Mesenchymal stem cell (in vitro differentiated cells and primary cell): ENCODE measurements around the gene KCTD7.
"Not testable (repeated sequence)": the region's sequence is repeated elsewhere in the genome, so short reads cannot be mapped to it uniquely, and the experiment has no call there.

Experiments
- DNase-seq: peaks from one replicate; pipeline ENCODE4 v3.0.0-alpha.2; 2013
- H2AFZ ChIP-seq: one replicate; pipeline ENCODE4 v1.6.1; 2013; ENCODE audit warnings: low read depth, mild to moderate bottlenecking, control low read depth, inconsistent platforms, low read length, moderate library complexity
- H2AK5ac ChIP-seq: 2 replicates; pipeline ENCODE4 v1.6.1; 2013; ENCODE audit warnings: low read length, moderate library complexity, mild to moderate bottlenecking, inconsistent platforms; ENCODE audit not compliant: severe bottlenecking
- H2BK120ac ChIP-seq: one replicate; pipeline ENCODE4 v1.6.1; 2013; ENCODE audit warnings: low read depth, mild to moderate bottlenecking, inconsistent platforms, low read length, moderate library complexity
- H2BK12ac ChIP-seq, 2 experiments: one replicate each; pipeline ENCODE4 v1.6.1; 2013; ENCODE audit warnings: inconsistent platforms in 2 of 2, low read length in 2 of 2, mild to moderate bottlenecking in 2 of 2, moderate library complexity in 2 of 2, control low read depth in 1 of 2
- H2BK15ac ChIP-seq: one replicate; pipeline ENCODE4 v1.6.1; 2013; ENCODE audit warnings: mild to moderate bottlenecking, low read depth, inconsistent platforms; ENCODE audit not compliant: poor library complexity, severe bottlenecking
- H2BK5ac ChIP-seq: 2 replicates; pipeline ENCODE4 v1.6.1; 2013; ENCODE audit warnings: low read depth, mild to moderate bottlenecking, low read length, control low read depth, inconsistent platforms; ENCODE audit not compliant: poor library complexity, severe bottlenecking
- H3K14ac ChIP-seq, 2 experiments: one replicate each; pipeline ENCODE4 v1.6.1; 2013; ENCODE audit warnings: inconsistent platforms in 2 of 2, low read length in 2 of 2, control low read depth in 1 of 2, mild to moderate bottlenecking in 1 of 2, moderate library complexity in 1 of 2
- H3K18ac ChIP-seq, 2 experiments: one replicate each; pipeline ENCODE4 v1.6.1; 2013; ENCODE audit warnings: inconsistent platforms in 2 of 2, low read length in 2 of 2, control low read depth in 1 of 2, low read depth in 1 of 2, mild to moderate bottlenecking in 1 of 2
- H3K23ac ChIP-seq, 2 experiments: one replicate each; pipeline ENCODE4 v1.6.1; 2013; ENCODE audit warnings: inconsistent platforms in 2 of 2, low read length in 2 of 2, mild to moderate bottlenecking in 2 of 2, moderate library complexity in 2 of 2, control low read depth in 1 of 2
- H3K27ac ChIP-seq: 2 replicates; pipeline ENCODE4 v1.5.1; 2013; ENCODE audit warnings: mild to moderate bottlenecking, moderate library complexity, low read length, control low read depth, inconsistent platforms; ENCODE audit not compliant: poor library complexity, severe bottlenecking
- H3K27me3 ChIP-seq, 2 experiments: 2 replicates each; pipeline versions ENCODE4 v1.6.1 to v1.7.0; 2013; ENCODE audit warnings: low read length in 2 of 2, mild to moderate bottlenecking in 2 of 2, moderate library complexity in 2 of 2, control low read depth in 1 of 2, inconsistent platforms in 1 of 2; ENCODE audit not compliant: control insufficient read depth in 1 of 2, insufficient read depth in 1 of 2
- H3K36me3 ChIP-seq, 2 experiments: 2 replicates each; pipeline versions ENCODE4 v1.6.1 to v1.7.0; 2013; ENCODE audit warnings: low read length in 2 of 2, control low read depth in 1 of 2, inconsistent platforms in 1 of 2, low read depth in 1 of 2, mild to moderate bottlenecking in 1 of 2; ENCODE audit not compliant: insufficient read depth in 2 of 2, control insufficient read depth in 1 of 2
- H3K4ac ChIP-seq, 2 experiments: one replicate each; pipeline ENCODE4 v1.6.1; 2013; ENCODE audit warnings: inconsistent platforms in 2 of 2, low read length in 2 of 2, mild to moderate bottlenecking in 2 of 2, moderate library complexity in 2 of 2, control low read depth in 1 of 2, low read depth in 1 of 2
- H3K4me1 ChIP-seq: 2 replicates; pipeline ENCODE4 v1.6.1; 2013; ENCODE audit warnings: low read depth, low read length, control low read depth; ENCODE audit not compliant: control insufficient read depth, insufficient read depth
- H3K4me2 ChIP-seq: 2 replicates; pipeline ENCODE4 v1.6.1; 2013; ENCODE audit warnings: low read length, mild to moderate bottlenecking, inconsistent platforms; ENCODE audit not compliant: poor library complexity, severe bottlenecking
- H3K4me3 ChIP-seq, 2 experiments: 2 replicates each; pipeline versions ENCODE4 v1.5.1 to v1.7.0; 2013; ENCODE audit warnings: low read length in 2 of 2, mild to moderate bottlenecking in 2 of 2, control low read depth in 1 of 2, low read depth in 1 of 2; ENCODE audit not compliant: insufficient read depth in 1 of 2
- H3K79me1 ChIP-seq: replicated peaks from 2 replicates; pipeline ENCODE4 v1.6.1; 2013; ENCODE audit warnings: mild to moderate bottlenecking, control low read depth, low read length, inconsistent platforms; ENCODE audit not compliant: poor library complexity, severe bottlenecking
- H3K9ac ChIP-seq: 2 replicates; pipeline ENCODE4 v1.7.0; 2013; ENCODE audit warnings: mild to moderate bottlenecking, low read length, moderate library complexity
- H3K9me3 ChIP-seq: 2 replicates; pipeline ENCODE4 v1.7.0; 2013; ENCODE audit warnings: mild to moderate bottlenecking, low read length; ENCODE audit not compliant: control insufficient read depth
- H4K8ac ChIP-seq: one replicate; pipeline ENCODE4 v1.6.1; 2013; ENCODE audit warnings: inconsistent platforms, mild to moderate bottlenecking, low read length, moderate library complexity
- H4K91ac ChIP-seq: one replicate; pipeline ENCODE4 v1.6.1; 2013; ENCODE audit warnings: mild to moderate bottlenecking, low read length, inconsistent platforms
- WGBS: methylation state at CpG from one replicate; pipeline ENCODE4 v1.1.7; 2013; ENCODE audit warnings: mixed read lengths; 5-methylcytosine and 5-hydroxymethylcytosine counted together

KCTD7 gene

DNA sequence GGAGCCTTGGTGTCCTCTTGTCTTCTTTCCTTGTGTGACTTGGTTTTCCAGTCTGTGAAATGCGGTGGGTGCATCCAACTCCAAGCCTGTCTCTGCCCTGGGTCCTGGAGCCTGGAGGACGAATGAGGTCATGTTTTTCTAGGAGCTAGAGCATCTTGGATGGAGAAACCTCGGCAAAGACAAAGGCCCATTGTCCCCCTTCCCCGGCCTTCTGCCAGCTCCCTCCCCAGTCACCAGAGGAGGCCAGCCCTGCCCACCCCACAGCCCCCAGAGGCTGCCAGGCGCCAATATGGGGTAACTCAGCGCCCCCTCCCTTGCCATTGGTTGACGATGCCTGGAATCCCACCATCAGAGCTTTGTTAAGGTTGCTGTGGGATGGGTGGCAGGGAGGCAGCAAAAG lies 40.4 kb downstream of the KCTD7 start:
- H2BK15ac ChIP-seq, result no peak overlapping the region
- H3K23ac ChIP-seq, result no peak overlapping the region
- no peak overlapping the region for H2AFZ ChIP-seq
- WGBS, result 94% methylated on average over 4 of the region's 7 CpGs
- peaks cover 25 to 34% of the 10 kb centered on the region in 2 experiments for H3K36me3 ChIP-seq
- H4K91ac ChIP-seq, result no peak overlapping the region
- DNase-seq, result no peak
- H3K9ac ChIP-seq, result no peak overlapping the region
- no peaks in the 10 kb centered on the region for H3K27me3 ChIP-seq
- no peak overlapping the region for H2BK12ac ChIP-seq
- no peak overlapping the region for H3K4me3 ChIP-seq
- no peak overlapping the region for H2BK120ac ChIP-seq
- no peak overlapping the region for H3K4me2 ChIP-seq
- no peak overlapping the region for H2AK5ac ChIP-seq
- no peak overlapping the region for H3K18ac ChIP-seq
- H2BK5ac ChIP-seq, result no peak overlapping the region
- peaks cover 37% of the 10 kb centered on the region for H3K79me1 ChIP-seq
- no peak overlapping the region for H3K27ac ChIP-seq
- peaks cover 10% of the 10 kb centered on the region for H3K4me1 ChIP-seq
- H3K4ac ChIP-seq, result no peak overlapping the region
- H3K14ac ChIP-seq, result no peak overlapping the region
- H4K8ac ChIP-seq, result no peak overlapping the region
- H3K9me3 ChIP-seq, result no peaks in the 10 kb centered on the region

DNA sequence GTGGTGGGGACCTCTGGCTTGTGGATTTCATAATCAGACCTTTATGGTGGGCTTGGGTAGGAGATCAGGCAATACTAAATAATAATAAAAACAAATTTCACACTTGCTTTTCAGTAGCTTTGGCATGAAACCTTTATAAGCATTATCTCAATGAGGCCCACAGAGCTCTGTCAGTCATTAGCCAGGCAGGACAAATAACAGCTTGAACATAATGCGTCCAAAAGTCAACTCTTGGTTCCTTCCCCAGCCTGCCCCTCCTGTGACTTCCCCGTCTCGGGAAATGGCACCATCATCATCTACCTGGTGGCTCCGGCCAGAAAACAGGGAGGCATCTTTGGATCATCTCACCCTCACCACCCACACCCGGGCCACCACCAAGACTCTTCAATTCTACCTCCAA lies 40.8 kb downstream of the KCTD7 start:
- Histone ChIP-seq H3K4me2 (no peak overlapping the region), H3K27ac (no peak overlapping the region), H3K36me3 (peaks cover 25 to 34% of the 10 kb centered on the region in 2 experiments), H2AK5ac (no peak overlapping the region), H3K9ac (no peak overlapping the region), H3K4me1 (peaks cover 10% of the 10 kb centered on the region), H2AFZ (no peak overlapping the region), H3K4me3 (no peak overlapping the region), H3K23ac (no peak overlapping the region), H4K8ac (no peak overlapping the region), H3K9me3 (no peaks in the 10 kb centered on the region), H2BK15ac (no peak overlapping the region), H2BK120ac (no peak overlapping the region), H3K18ac (no peak overlapping the region), H2BK5ac (no peak overlapping the region), H3K79me1 (peaks cover 40% of the 10 kb centered on the region), H3K14ac (no peak overlapping the region), H3K4ac (no peak overlapping the region), H4K91ac (no peak overlapping the region), H2BK12ac (no peak overlapping the region), H3K27me3 (no peaks in the 10 kb centered on the region)
- no peak for DNase-seq
- WGBS, result 98% methylated on average over 5 of the region's 5 CpGs

- Histone ChIP-seq H3K4ac (no peak overlapping the region), H3K9me3 (no peaks in the 10 kb centered on the region), H2BK5ac (no peak overlapping the region), H2BK15ac (no peak overlapping the region), H2AK5ac (no peak overlapping the region), H3K14ac (no peak overlapping the region), H3K4me1 (peaks cover 10% of the 10 kb centered on the region), H3K18ac (no peak overlapping the region), H3K4me2 (no peak overlapping the region), H3K27ac (no peak overlapping the region), H3K23ac (no peak overlapping the region), H3K79me1 (peaks cover 31% of the 10 kb centered on the region), H4K8ac (no peak overlapping the region), H2BK12ac (no peak overlapping the region), H2AFZ (no peak overlapping the region), H3K9ac (no peak overlapping the region), H3K27me3 (no peaks in the 10 kb centered on the region), H4K91ac (no peak overlapping the region), H2BK120ac (no peak overlapping the region), H3K36me3 (peaks cover 20 to 32% of the 10 kb centered on the region in 2 experiments), H3K4me3 (no peak overlapping the region)
- DNase-seq, result no peak
- WGBS, result 92% methylated on average over 3 of the region's 3 CpGs
Observed at GRCh38 chr7:66671034-66671433, 42.4 kb downstream of the KCTD7 start.

GRCh38 chr7:66671486-66671885 lies 42.8 kb downstream of the KCTD7 start:
- Histone ChIP-seq H3K79me1 (peaks cover 31% of the 10 kb centered on the region), H3K36me3 (peaks cover 20 to 32% of the 10 kb centered on the region in 2 experiments), H3K4me1 (peaks cover 10% of the 10 kb centered on the region)
- H2AFZ ChIP-seq, H2BK15ac ChIP-seq, H2BK5ac ChIP-seq, H3K9ac ChIP-seq, H3K4me3 ChIP-seq, H3K14ac ChIP-seq, H3K18ac ChIP-seq, H3K4me2 ChIP-seq, H2BK120ac ChIP-seq, H2BK12ac ChIP-seq, H3K9me3 ChIP-seq, H2AK5ac ChIP-seq, H4K91ac ChIP-seq, H4K8ac ChIP-seq, H3K27ac ChIP-seq, H3K27me3 ChIP-seq, H3K4ac ChIP-seq, DNase-seq, H3K23ac ChIP-seq: not testable (repeated sequence)
- 100% methylated on average over 2 of the region's 2 CpGs for WGBS
